ENCODE data around the gene MCOLN2.
"Not testable (repeated sequence)": the region's sequence is repeated elsewhere in the genome, so short reads cannot be mapped to it uniquely, and the experiment has no call there.

The MCOLN2 gene

GRCh38 chr1:84996846-84997666 lies at the start of gene MCOLN2:
Gene MCOLN2 (minus strand): TSS chr1:84997113. CDS start chr1:84996872, 241 bp downstream.
- Mint-ChIP-seq H3K4me1 (ENCODE audit: low read depth) (peaks cover 52% of the 10 kb centered on the region), H3K4me3 (peak within 1 kb of the TSS; percentile 88), H3K27ac (peak within 1 kb of the TSS; percentile 91), H3K9me3 (no peaks in the 10 kb centered on the region), H3K36me3 (ENCODE audit: low read depth) (peaks cover 34% of the 10 kb centered on the region), H3K27me3 (peaks cover 42% of the 10 kb centered on the region)
- peak; percentile 77 for DNase-seq

- peaks cover 5% of the 10 kb centered on the region for H3K4me1 Mint-ChIP-seq (ENCODE audit: low read depth)
- DNase-seq, result no peak
- H3K27ac Mint-ChIP-seq, result no peak overlapping the region
- no peaks in the 10 kb centered on the region for H3K36me3 Mint-ChIP-seq (ENCODE audit: low read depth)
- H3K4me3 Mint-ChIP-seq, result no peak overlapping the region
- H3K27me3 Mint-ChIP-seq, result peaks cover 50% of the 10 kb centered on the region
- no peaks in the 10 kb centered on the region for H3K9me3 Mint-ChIP-seq
Measured at GRCh38 chr1:85042413-85042812, 45.5 kb upstream of the MCOLN2 start.

GRCh38 chr1:85041793-85042192 lies 44.9 kb upstream of the MCOLN2 start:
- H3K27ac Mint-ChIP-seq, result no peak overlapping the region
- H3K27me3 Mint-ChIP-seq, result peaks cover 44% of the 10 kb centered on the region
- no peaks in the 10 kb centered on the region for H3K9me3 Mint-ChIP-seq
- H3K4me3 Mint-ChIP-seq, result no peak overlapping the region
- H3K36me3 Mint-ChIP-seq (ENCODE audit: low read depth), result no peaks in the 10 kb centered on the region
- no peak for DNase-seq
- no peaks in the 10 kb centered on the region for H3K4me1 Mint-ChIP-seq (ENCODE audit: low read depth)

GRCh38 chr1:85033221-85033620 lies 36.3 kb upstream of the MCOLN2 start:
- no peak for DNase-seq
- no peaks in the 10 kb centered on the region for H3K36me3 Mint-ChIP-seq (ENCODE audit: low read depth)
- no peaks in the 10 kb centered on the region for H3K4me1 Mint-ChIP-seq (ENCODE audit: low read depth)
- H3K27ac Mint-ChIP-seq, result no peak overlapping the region
- H3K4me3 Mint-ChIP-seq, result no peak overlapping the region
- peaks cover 3% of the 10 kb centered on the region for H3K27me3 Mint-ChIP-seq
- H3K9me3 Mint-ChIP-seq, result no peaks in the 10 kb centered on the region

GRCh38 chr1:85030536-85030935 lies 33.6 kb upstream of the MCOLN2 start:
- DNase-seq, result no peak
- H3K4me1 Mint-ChIP-seq (ENCODE audit: low read depth), result peaks cover 13% of the 10 kb centered on the region
- no peak overlapping the region for H3K27ac Mint-ChIP-seq
- H3K4me3 Mint-ChIP-seq, result no peak overlapping the region
- H3K9me3 Mint-ChIP-seq, result no peaks in the 10 kb centered on the region
- no peaks in the 10 kb centered on the region for H3K36me3 Mint-ChIP-seq (ENCODE audit: low read depth)
- no peaks in the 10 kb centered on the region for H3K27me3 Mint-ChIP-seq

GRCh38 chr1:85028151-85028550 lies 31.2 kb upstream of the MCOLN2 start:
- Mint-ChIP-seq H3K27ac (no peak overlapping the region), H3K4me1 (ENCODE audit: low read depth) (peaks cover 13% of the 10 kb centered on the region), H3K4me3 (no peak overlapping the region), H3K9me3 (no peaks in the 10 kb centered on the region), H3K36me3 (ENCODE audit: low read depth) (no peaks in the 10 kb centered on the region), H3K27me3 (no peaks in the 10 kb centered on the region)
- DNase-seq, result no peak

- H3K27me3 Mint-ChIP-seq, result no peaks in the 10 kb centered on the region
- H3K4me3 Mint-ChIP-seq, result no peak overlapping the region
- H3K9me3 Mint-ChIP-seq, result no peaks in the 10 kb centered on the region
- H3K36me3 Mint-ChIP-seq (ENCODE audit: low read depth), result no peaks in the 10 kb centered on the region
- H3K27ac Mint-ChIP-seq, result peak overlapping the region; percentile 27
- peak; percentile 42 for DNase-seq
- H3K4me1 Mint-ChIP-seq (ENCODE audit: low read depth), result peaks cover 13% of the 10 kb centered on the region
Measured at GRCh38 chr1:85027242-85027983, 30.5 kb upstream of the MCOLN2 start.

GRCh38 chr1:85025940-85026339 lies 29.0 kb upstream of the MCOLN2 start:
- Mint-ChIP-seq H3K4me1 (ENCODE audit: low read depth) (peaks cover 13% of the 10 kb centered on the region), H3K36me3 (ENCODE audit: low read depth) (no peaks in the 10 kb centered on the region), H3K27me3 (no peaks in the 10 kb centered on the region), H3K27ac (no peak overlapping the region), H3K9me3 (no peaks in the 10 kb centered on the region), H3K4me3 (no peak overlapping the region)
- DNase-seq, result no peak

- no peaks in the 10 kb centered on the region for H3K9me3 Mint-ChIP-seq
- H3K27ac Mint-ChIP-seq, result no peak overlapping the region
- no peaks in the 10 kb centered on the region for H3K27me3 Mint-ChIP-seq
- H3K4me1 Mint-ChIP-seq (ENCODE audit: low read depth), result peaks cover 13% of the 10 kb centered on the region
- no peaks in the 10 kb centered on the region for H3K36me3 Mint-ChIP-seq (ENCODE audit: low read depth)
- no peak overlapping the region for H3K4me3 Mint-ChIP-seq
- no peak for DNase-seq
Measured at GRCh38 chr1:85024736-85025135, 27.8 kb upstream of the MCOLN2 start.

- Mint-ChIP-seq H3K27ac (no peak overlapping the region), H3K36me3 (ENCODE audit: low read depth) (no peaks in the 10 kb centered on the region), H3K9me3 (no peaks in the 10 kb centered on the region), H3K4me1 (ENCODE audit: low read depth) (peaks cover 11% of the 10 kb centered on the region), H3K27me3 (no peaks in the 10 kb centered on the region), H3K4me3 (no peak overlapping the region)
- DNase-seq, result no peak
Measured at GRCh38 chr1:85022700-85023099, 25.8 kb upstream of the MCOLN2 start.

GRCh38 chr1:85019994-85020393 lies 23.1 kb upstream of the MCOLN2 start:
- H3K27ac Mint-ChIP-seq, result no peak overlapping the region
- no peak for DNase-seq
- no peak overlapping the region for H3K4me3 Mint-ChIP-seq
- no peaks in the 10 kb centered on the region for H3K27me3 Mint-ChIP-seq
- H3K36me3 Mint-ChIP-seq (ENCODE audit: low read depth), result no peaks in the 10 kb centered on the region
- no peaks in the 10 kb centered on the region for H3K9me3 Mint-ChIP-seq
- no peaks in the 10 kb centered on the region for H3K4me1 Mint-ChIP-seq (ENCODE audit: low read depth)

- Mint-ChIP-seq H3K27ac (no peak overlapping the region), H3K36me3 (ENCODE audit: low read depth) (no peaks in the 10 kb centered on the region), H3K4me1 (ENCODE audit: low read depth) (no peaks in the 10 kb centered on the region), H3K27me3 (no peaks in the 10 kb centered on the region), H3K4me3 (no peak overlapping the region), H3K9me3 (peaks cover 2% of the 10 kb centered on the region)
- no peak for DNase-seq
Measured at GRCh38 chr1:85015826-85016225, 18.9 kb upstream of the MCOLN2 start.

- H3K27ac Mint-ChIP-seq, result not testable (repeated sequence)
Measured at GRCh38 chr1:85005641-85006040, 8.7 kb upstream of the MCOLN2 start.

GRCh38 chr1:85001742-85002141 lies 4.8 kb upstream of the MCOLN2 start:
- no peak overlapping the region for H3K4me3 Mint-ChIP-seq
- H3K27me3 Mint-ChIP-seq, result peaks cover 49% of the 10 kb centered on the region
- H3K4me1 Mint-ChIP-seq (ENCODE audit: low read depth), result peaks cover 32% of the 10 kb centered on the region

More at GRCh38 chr1:85005641-85006040, 8.7 kb upstream of the MCOLN2 start:
- not testable (repeated sequence) for H3K4me3 Mint-ChIP-seq, DNase-seq
- peaks cover 23% of the 10 kb centered on the region for H3K27me3 Mint-ChIP-seq
- H3K4me1 Mint-ChIP-seq (ENCODE audit: low read depth), result peaks cover 17% of the 10 kb centered on the region
- peaks cover 37% of the 10 kb centered on the region for H3K9me3 Mint-ChIP-seq
- peaks cover 28% of the 10 kb centered on the region for H3K36me3 Mint-ChIP-seq (ENCODE audit: low read depth)

More at GRCh38 chr1:85001742-85002141, 4.8 kb upstream of the MCOLN2 start:
- no peak for DNase-seq
- peaks cover 26% of the 10 kb centered on the region for H3K36me3 Mint-ChIP-seq (ENCODE audit: low read depth)
- no peak overlapping the region for H3K27ac Mint-ChIP-seq
- peaks cover 26% of the 10 kb centered on the region for H3K9me3 Mint-ChIP-seq
